ENCODE results near the gene CRYBG3. TPM values are rescaled to one million over a fixed set of nuclear protein-coding genes. Genes with fewer than 3 reads are reported as not detected.
"Not testable (repeated sequence)": the region's sequence is repeated elsewhere in the genome, so short reads cannot be mapped to it uniquely, and the experiment has no call there.

The CRYBG3 gene
- polyA plus RNA-seq, 10 donors = 17.3 to 28.6 (median 22.6) TPM

- DNase-seq = no peak
These were observed 74.3 kb downstream of the CRYBG3 start for GRCh38 chr3:97896129-97896528.

DNA sequence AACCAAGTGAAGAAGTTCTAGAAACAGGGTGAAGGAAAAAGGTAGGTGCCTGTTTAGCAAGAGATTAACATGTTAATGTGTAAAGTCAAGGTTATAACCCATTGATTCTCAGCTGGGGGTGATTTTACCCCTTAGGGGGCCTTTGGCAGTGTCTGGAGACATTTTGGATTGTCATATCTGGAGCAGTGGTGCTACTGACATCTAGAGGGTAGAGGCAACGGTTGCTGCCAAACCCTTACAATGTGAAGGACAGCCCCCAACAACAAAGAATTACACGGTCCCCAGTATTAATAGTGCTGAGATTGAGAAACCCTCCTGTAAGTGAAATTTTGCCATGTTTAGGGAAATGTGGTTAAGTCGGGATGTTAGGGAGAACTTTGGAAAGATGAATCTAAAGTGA is 74.7 kb downstream of the CRYBG3 start:
- no peak for DNase-seq

- no peak for DNase-seq
These were observed 77.5 kb downstream of the CRYBG3 start for GRCh38 chr3:97899331-97899730.

GRCh38 chr3:97901313-97902248 is 79.8 kb downstream of the CRYBG3 start:
- peak in 2 of 3 donors; percentile 27 to 61 for DNase-seq

DNA sequence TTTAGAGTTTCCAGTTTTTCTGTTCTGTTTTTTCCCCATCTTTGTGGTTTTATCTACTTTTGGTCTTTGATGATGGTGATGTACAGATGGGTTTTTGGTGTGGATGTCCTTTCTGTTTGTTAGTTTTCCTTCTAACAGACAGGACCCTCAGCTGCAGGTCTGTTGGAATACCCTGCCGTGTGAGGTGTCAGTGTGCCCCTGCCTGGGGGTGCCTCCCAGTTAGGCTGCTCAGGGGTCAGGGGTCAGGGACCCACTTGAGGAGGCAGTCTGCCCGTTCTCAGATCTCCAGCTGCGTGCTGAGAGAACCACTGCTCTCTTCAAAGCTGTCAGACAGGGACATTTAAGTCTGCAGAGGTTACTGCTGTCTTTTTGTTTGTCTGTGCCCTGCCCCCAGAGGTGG is 88.0 kb downstream of the CRYBG3 start:
- not testable (repeated sequence) for DNase-seq

DNA sequence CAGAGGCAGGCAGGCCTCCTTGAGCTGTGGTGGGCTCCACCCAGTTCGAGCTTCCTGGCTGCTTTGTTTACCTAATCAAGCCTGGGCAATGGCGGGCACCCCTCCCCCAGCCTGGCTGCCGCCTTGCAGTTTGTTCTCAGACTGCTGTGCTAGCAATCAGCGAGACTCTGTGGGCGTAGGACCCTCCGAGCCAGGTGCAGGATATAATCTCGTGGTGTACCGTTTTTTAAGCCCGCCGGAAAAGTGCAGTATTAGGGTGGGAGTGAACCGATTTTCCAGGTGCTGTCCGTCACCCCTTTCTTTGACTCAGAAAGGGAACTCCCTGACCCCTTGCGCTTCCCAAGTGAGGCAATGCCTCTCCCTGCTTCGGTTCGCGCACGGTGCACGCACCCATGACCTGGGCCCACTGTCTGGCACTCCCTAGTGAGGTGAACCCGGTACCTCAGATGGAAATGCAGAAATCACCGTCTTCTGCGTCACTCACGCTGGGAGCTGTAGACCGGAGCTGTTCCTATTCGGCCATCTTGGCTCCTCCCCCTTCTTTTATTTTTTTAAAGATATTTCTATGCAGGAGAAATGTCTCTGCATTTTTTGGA is 88.5 kb downstream of the CRYBG3 start:
- DNase-seq = not testable (repeated sequence)

DNA sequence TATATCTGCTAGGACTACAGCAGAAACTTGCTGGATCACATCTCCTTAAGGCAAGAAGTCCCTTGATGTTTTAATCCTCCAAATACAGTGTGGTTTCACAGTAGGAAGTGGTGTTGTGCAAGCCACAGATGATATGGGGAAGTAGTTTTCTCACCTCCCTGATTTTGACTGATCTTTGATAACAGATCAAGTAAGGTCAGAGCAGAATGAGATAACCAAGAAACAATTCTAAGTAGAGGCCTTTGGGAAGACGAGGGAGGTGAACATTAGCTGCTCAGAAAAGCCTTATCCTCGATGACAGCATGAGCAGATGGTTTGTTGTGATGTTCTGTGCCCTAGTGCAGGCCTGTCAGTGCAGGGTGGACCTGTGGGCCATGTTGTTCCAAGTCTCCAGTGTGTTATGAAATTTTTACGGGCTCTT is 89.1 kb downstream of the CRYBG3 start:
- no peak for DNase-seq

DNA sequence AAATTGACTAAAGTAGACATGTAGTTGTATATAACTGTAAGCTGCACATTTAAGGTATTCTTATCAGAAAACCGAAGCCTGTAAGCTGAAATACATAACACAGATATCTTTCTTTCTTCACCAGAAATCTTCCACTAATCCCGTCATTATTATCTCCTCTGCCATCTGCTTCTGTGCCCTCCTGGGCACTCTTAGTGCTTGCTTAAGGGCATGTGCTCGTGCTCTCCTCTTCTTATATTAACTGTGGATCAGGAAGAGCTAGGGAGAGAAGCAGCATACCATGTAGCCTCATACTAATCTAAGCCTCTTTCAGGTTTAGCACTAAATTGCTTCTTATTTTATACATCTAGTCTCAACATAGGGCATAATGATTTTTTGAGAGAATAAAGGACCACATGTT is 89.6 kb downstream of the CRYBG3 start:
- no peak for DNase-seq

DNA sequence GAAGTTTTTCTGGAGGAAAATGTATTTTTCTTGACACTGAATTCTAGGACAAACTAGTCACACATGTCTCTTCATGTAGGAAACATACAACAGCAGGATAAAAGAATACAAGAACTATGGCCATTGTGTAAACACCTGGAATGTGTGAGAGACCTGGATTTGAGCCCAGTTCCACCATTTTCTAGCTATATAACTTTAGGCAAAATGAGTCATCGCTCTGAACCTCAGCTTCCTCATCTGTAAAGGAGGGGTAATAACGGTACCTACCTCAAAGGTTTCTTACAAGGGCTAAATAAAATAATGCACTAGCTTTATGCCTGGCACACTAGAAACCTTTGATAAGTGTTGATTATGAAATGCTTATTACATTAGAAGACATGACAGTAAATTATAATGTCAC is 92.6 kb downstream of the CRYBG3 start:
- no peak for DNase-seq

GRCh38 chr3:97916576-97916975 is 94.8 kb downstream of the CRYBG3 start:
- no peak for DNase-seq

GRCh38 chr3:97917813-97918536 is 96.2 kb downstream of the CRYBG3 start:
- no peak for DNase-seq

GRCh38 chr3:97927704-97928103 is 105.9 kb downstream of the CRYBG3 start:
- no peak for DNase-seq

- no peak for DNase-seq
These were observed 107.2 kb downstream of the CRYBG3 start for GRCh38 chr3:97928986-97929385.

- no peak for DNase-seq
These were observed 108.2 kb downstream of the CRYBG3 start for GRCh38 chr3:97930018-97930417.

DNA sequence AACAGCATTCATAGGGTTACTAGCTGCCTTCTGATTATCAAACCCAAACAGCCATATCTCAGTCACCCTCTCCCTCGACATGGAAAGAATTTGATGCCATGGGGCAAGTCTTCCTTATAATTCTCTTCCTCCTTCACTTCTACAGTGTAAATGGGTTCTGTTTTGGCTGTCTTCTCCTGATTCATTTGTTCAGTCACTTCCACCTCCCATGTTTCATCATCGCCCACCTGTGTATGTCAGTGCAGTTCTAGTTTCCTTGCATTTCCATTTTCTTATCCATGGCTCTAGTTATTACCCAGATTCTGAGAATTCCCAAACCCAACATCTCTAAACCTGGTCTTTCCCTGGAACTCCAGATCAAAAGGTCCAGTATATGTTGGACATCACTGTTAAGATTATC is 109.4 kb downstream of the CRYBG3 start:
- DNase-seq = no peak

DNA sequence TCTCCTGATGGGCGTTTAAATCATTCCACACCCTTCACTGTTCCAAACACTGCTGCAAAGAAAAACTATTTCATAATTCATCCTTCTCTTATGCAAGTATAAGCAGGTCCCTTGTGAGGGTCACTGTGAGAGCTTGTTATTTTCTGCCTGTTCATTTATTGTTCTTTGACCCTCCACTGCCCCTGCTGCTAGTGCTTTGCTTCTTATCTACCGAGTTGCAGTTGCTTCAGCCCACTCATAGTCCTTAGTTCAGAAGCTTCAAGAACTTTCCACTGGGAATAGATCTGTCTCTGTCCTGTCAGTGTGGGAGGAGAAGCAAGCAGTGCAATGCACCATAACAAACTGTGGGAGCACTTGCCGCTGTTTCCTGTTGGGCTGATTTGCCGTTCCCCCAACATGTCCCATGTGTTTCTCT is 110.6 kb downstream of the CRYBG3 start:
- peak in 1 of 3 donors; percentile 39 for DNase-seq

DNA sequence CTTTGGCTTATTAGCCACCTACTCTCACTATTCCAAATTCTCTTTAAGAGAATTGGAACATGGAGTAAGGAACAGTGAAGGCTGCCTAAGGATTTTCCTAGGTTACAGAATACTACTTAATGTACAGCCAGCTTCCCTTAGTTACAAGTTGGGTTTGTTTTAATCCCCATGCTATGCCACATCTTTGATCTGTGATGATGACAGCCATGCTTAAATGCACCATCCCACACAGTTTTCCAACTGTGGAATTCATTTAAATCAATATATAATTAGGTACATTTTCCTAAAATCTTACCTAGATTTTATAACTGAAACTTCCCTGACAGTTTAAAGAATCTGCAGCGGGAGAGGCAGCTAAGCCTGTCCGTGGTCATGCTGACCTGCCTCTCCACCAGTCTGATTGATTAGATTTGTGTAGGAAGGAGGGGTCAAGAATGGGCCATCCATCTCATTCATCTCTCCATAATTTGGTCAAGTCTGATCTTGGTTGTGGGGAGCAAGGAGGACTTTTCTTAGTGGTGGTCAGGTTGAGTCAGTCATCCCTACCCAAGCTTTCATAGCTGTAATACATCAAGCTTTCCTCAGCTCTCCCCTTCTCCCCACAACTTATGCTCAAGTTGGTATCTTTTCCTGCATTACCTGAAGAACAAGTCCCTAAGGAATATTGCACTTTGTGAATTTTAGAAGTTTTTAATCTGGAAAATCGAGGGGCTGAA is 113.3 kb downstream of the CRYBG3 start:
- no peak for DNase-seq

GRCh38 chr3:97935842-97936241 is 114.0 kb downstream of the CRYBG3 start:
- no peak for DNase-seq

DNA sequence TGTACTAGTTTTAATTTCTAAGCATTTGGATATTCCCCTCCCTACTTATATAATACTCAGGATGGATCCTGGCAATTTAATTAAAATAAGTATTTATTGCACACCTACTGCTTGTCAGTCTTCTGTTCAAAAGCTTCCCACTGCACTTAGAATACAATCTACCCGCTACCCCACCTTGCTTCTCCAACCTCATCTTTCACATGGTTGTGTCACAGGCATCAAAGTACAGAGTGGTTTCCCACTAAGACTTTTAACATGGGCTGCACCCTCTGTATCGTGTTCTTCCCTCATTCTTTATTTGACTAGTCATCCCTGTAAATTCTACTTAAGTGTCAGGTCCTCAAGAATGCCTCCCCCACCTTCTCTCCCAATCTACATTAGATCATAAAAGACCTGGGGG is 115.4 kb downstream of the CRYBG3 start:
- no peak for DNase-seq

- no peak for DNase-seq
These were observed 116.6 kb downstream of the CRYBG3 start for GRCh38 chr3:97938444-97938843.

GRCh38 chr3:97939401-97939800 is 117.6 kb downstream of the CRYBG3 start:
- DNase-seq = no peak

DNA sequence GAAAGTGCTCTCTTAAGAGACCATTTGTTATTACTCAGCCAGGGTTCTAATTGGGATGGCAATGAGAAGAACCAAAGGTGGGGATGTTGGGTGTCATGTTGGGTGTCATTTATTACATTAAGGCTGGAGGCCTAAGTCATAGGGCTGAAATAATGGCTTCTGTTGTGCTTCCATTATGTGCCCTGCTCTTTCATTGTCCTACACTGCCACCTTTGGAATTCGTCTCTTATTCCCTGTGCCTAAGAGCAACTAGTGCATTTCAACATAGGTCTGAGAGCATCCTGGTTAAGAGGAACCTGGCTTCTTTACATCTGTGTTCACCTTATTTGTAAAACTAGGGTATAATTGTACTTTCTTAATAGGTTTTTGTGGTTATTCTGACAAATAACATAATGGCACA is 118.2 kb downstream of the CRYBG3 start:
- no peak for DNase-seq
